Measurements from ENCODE around the gene PROM2. TPM values are rescaled to one million over a fixed set of nuclear protein-coding genes. Genes with fewer than 3 reads are reported as not detected.
A peak's percentile ranks its signal among the peaks of the same experiment; 100 is the strongest.

Gene PROM2
- total RNA-seq, 1 donor from 2014 or later = 0.93 TPM

- peaks cover 6% of the 10 kb centered on the region for H3K4me1 Mint-ChIP-seq (ENCODE audit: low read depth, unreplicated experiment)
- Histone ChIP-seq H3K36me3 (ENCODE audit: insufficient read depth, low read length) (no peaks in the 10 kb centered on the region), H3K4me3 (ENCODE audit: insufficient read depth, low read depth, low read length) (no peak overlapping the region), H4K20me1 (ENCODE audit: insufficient read depth, low read length) (no peaks in the 10 kb centered on the region), H3K4me1 (ENCODE audit: insufficient read depth, low read length) (no peaks in the 10 kb centered on the region), H3K9ac (ENCODE audit: low read length) (no peak overlapping the region), H3K27ac (ENCODE audit: low read depth, low read length) (no peak overlapping the region), H3K9me3 (ENCODE audit: insufficient read depth, low read depth, low read length) (peaks cover 5% of the 10 kb centered on the region), H3K79me2 (ENCODE audit: insufficient read depth, low read length) (no peaks in the 10 kb centered on the region), H3K27me3 (ENCODE audit: insufficient read depth, low read length) (peaks cover 16% of the 10 kb centered on the region), H3K4me2 (ENCODE audit: low read length) (no peak overlapping the region), H2AFZ (ENCODE audit: low read depth, low read length) (no peak overlapping the region)
- peaks cover 35% of the 10 kb centered on the region for H3K27me3 Mint-ChIP-seq (ENCODE audit: low read depth, unreplicated experiment)
- no peak overlapping the region for H3K27ac Mint-ChIP-seq (ENCODE audit: unreplicated experiment)
- FAIRE-seq = no peak
- no peaks in the 10 kb centered on the region for H3K36me3 Mint-ChIP-seq (ENCODE audit: low read depth, unreplicated experiment)
- no peak for DNase-seq (ENCODE audit: low read depth)
- no peak for TF ChIP-seq EZH2 (IDR thresholded peaks at IDR 0.05; ENCODE audit: insufficient read depth, low read length)
- TF ChIP-seq, protein P1, sequence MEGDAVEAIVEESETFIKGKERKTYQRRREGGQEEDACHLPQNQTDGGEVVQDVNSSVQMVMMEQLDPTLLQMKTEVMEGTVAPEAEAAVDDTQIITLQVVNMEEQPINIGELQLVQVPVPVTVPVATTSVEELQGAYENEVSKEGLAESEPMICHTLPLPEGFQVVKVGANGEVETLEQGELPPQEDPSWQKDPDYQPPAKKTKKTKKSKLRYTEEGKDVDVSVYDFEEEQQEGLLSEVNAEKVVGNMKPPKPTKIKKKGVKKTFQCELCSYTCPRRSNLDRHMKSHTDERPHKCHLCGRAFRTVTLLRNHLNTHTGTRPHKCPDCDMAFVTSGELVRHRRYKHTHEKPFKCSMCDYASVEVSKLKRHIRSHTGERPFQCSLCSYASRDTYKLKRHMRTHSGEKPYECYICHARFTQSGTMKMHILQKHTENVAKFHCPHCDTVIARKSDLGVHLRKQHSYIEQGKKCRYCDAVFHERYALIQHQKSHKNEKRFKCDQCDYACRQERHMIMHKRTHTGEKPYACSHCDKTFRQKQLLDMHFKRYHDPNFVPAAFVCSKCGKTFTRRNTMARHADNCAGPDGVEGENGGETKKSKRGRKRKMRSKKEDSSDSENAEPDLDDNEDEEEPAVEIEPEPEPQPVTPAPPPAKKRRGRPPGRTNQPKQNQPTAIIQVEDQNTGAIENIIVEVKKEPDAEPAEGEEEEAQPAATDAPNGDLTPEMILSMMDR (IDR thresholded peaks at IDR 0.05; ENCODE audit: insufficient read depth, low read depth, low read length) = no peak
- no peak overlapping the region for H3K4me3 Mint-ChIP-seq (ENCODE audit: unreplicated experiment)
- peaks cover 7% of the 10 kb centered on the region for H3K9me3 Mint-ChIP-seq (ENCODE audit: unreplicated experiment)
These were observed 21.1 kb downstream of the PROM2 start for GRCh38 chr2:95295376-95295775.

- DNase-seq (ENCODE audit: low read depth) (no peak), FAIRE-seq (no peak)
- H2AFZ ChIP-seq (ENCODE audit: low read depth, low read length) = no peak overlapping the region
- H3K9me3 ChIP-seq (ENCODE audit: insufficient read depth, low read depth, low read length) = peaks cover 3% of the 10 kb centered on the region
- H3K27ac Mint-ChIP-seq (ENCODE audit: unreplicated experiment) = no peak overlapping the region
- H3K27me3 ChIP-seq (ENCODE audit: insufficient read depth, low read length) = peaks cover 16% of the 10 kb centered on the region
- H3K27me3 Mint-ChIP-seq (ENCODE audit: low read depth, unreplicated experiment) = peaks cover 35% of the 10 kb centered on the region
- H3K4me3 Mint-ChIP-seq (ENCODE audit: unreplicated experiment) = no peak overlapping the region
- H3K4me2 ChIP-seq (ENCODE audit: low read length) = no peak overlapping the region
- no peaks in the 10 kb centered on the region for H3K36me3 Mint-ChIP-seq (ENCODE audit: low read depth, unreplicated experiment)
- peaks cover under 1% of the 10 kb centered on the region for H3K9me3 Mint-ChIP-seq (ENCODE audit: unreplicated experiment)
- no peak overlapping the region for H3K9ac ChIP-seq (ENCODE audit: low read length)
- no peaks in the 10 kb centered on the region for H3K79me2 ChIP-seq (ENCODE audit: insufficient read depth, low read length)
- H3K27ac ChIP-seq (ENCODE audit: low read depth, low read length) = no peak overlapping the region
- H3K4me1 ChIP-seq (ENCODE audit: insufficient read depth, low read length) = no peaks in the 10 kb centered on the region
- no peaks in the 10 kb centered on the region for H4K20me1 ChIP-seq (ENCODE audit: insufficient read depth, low read length)
- H3K4me1 Mint-ChIP-seq (ENCODE audit: low read depth, unreplicated experiment) = peaks cover 6% of the 10 kb centered on the region
- no peak for TF ChIP-seq EZH2 (IDR thresholded peaks at IDR 0.05; ENCODE audit: insufficient read depth, low read length)
- TF ChIP-seq, protein P1 (IDR thresholded peaks at IDR 0.05; ENCODE audit: insufficient read depth, low read depth, low read length) = no peak
- no peak overlapping the region for H3K4me3 ChIP-seq (ENCODE audit: insufficient read depth, low read depth, low read length)
- no peaks in the 10 kb centered on the region for H3K36me3 ChIP-seq (ENCODE audit: insufficient read depth, low read length)
These were observed 21.8 kb downstream of the PROM2 start for GRCh38 chr2:95296011-95296410.

GRCh38 chr2:95296880-95297487 is 22.7 kb downstream of the PROM2 start, which contains the start of gene KCNIP3:
KCNIP3 (plus strand) TSS chr2:95297347; CDS start chr2:95297439, 92 bp downstream.
- no peak within 1 kb of the TSS for H3K27ac ChIP-seq (ENCODE audit: low read depth, low read length)
- H3K9ac ChIP-seq (ENCODE audit: low read length) = no peak within 1 kb of the TSS
- no peaks in the 10 kb centered on the region for H3K9me3 Mint-ChIP-seq (ENCODE audit: unreplicated experiment)
- TF ChIP-seq, protein P1 (IDR thresholded peaks at IDR 0.05; ENCODE audit: insufficient read depth, low read depth, low read length) = no peak
- TF ChIP-seq EZH2 (IDR thresholded peaks at IDR 0.05; ENCODE audit: insufficient read depth, low read length) = no peak
- H3K4me1 ChIP-seq (ENCODE audit: insufficient read depth, low read length) = no peaks in the 10 kb centered on the region
- no peaks in the 10 kb centered on the region for H3K9me3 ChIP-seq (ENCODE audit: insufficient read depth, low read depth, low read length)
- peaks cover 16% of the 10 kb centered on the region for H3K27me3 ChIP-seq (ENCODE audit: insufficient read depth, low read length)
- no peaks in the 10 kb centered on the region for H3K36me3 Mint-ChIP-seq (ENCODE audit: low read depth, unreplicated experiment)
- H4K20me1 ChIP-seq (ENCODE audit: insufficient read depth, low read length) = no peaks in the 10 kb centered on the region
- H3K79me2 ChIP-seq (ENCODE audit: insufficient read depth, low read length) = no peaks in the 10 kb centered on the region
- H3K4me2 ChIP-seq (ENCODE audit: low read length) = peak within 1 kb of the TSS; percentile 48
- peaks cover 6% of the 10 kb centered on the region for H3K4me1 Mint-ChIP-seq (ENCODE audit: low read depth, unreplicated experiment)
- no peaks in the 10 kb centered on the region for H3K36me3 ChIP-seq (ENCODE audit: insufficient read depth, low read length)
- FAIRE-seq (no peak), DNase-seq (ENCODE audit: low read depth) (no peak)
- H3K4me3 Mint-ChIP-seq (ENCODE audit: unreplicated experiment) = no peak within 1 kb of the TSS
- no peak within 1 kb of the TSS for H2AFZ ChIP-seq (ENCODE audit: low read depth, low read length)
- H3K27ac Mint-ChIP-seq (ENCODE audit: unreplicated experiment) = no peak within 1 kb of the TSS
- peaks cover 35% of the 10 kb centered on the region for H3K27me3 Mint-ChIP-seq (ENCODE audit: low read depth, unreplicated experiment)
- H3K4me3 ChIP-seq (ENCODE audit: insufficient read depth, low read depth, low read length) = no peak within 1 kb of the TSS
